ENCODE data around the gene LGR6. TPM values are rescaled to one million over a fixed set of nuclear protein-coding genes. Genes with fewer than 3 reads are reported as not detected.
A peak's percentile ranks its signal among the peaks of the same experiment; 100 is the strongest.

LGR6 gene
- total RNA-seq, 1 experiment from 2014 or later: 0.08 TPM

DNA sequence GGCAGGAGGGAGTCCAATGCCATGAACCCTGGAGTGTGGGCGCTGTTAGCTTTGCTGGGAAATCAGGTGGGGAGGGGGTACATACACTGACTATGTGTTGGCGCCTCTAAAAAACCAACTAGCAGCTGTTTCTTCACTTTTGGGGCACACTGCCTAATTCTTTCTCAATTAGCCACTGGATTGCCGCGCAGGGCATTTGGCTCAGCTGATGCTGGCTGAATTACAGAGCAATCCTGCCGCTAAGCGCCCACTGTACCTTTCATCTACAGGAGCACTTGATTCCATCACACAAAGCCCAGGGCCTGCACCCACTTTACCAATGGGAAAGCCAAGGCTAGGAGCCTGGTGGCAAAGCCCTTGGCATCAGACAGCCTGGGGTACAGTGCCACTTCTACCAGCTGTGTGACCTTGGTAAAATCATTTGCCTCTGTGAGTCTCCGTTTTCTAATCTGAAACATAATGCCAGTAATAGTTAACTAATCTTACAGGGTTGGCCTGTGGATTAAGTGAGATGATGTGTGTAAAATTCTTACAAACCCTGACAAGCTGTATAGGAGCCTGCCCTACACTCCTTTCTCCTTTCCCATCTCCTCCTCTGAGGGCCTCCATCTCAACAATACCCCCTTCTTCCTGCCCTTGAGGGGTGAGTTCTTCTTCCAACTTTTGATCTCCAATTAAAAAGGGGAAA lies 89.1 kb downstream of the LGR6 start:
- ATAC-seq (no peak; the same call in 1 of the 2 replicates), DNase-seq (ENCODE audit: low read depth, low spot score) (no peak)
- in situ Hi-C loops (cut with HindIII; ENCODE audit: low pct_unique_long_range_greater_than_20kb, low sequenced_read_pairs) (no loop called here), intact Hi-C loops (cut with micrococcal nuclease; ENCODE audit: unreplicated experiment) (no loop called here)
- CTCF ChIA-PET: no interaction called here
- POLR2A ChIA-PET: no interaction called here
- Histone ChIP-seq H3K36me3 (ENCODE audit: control insufficient read depth, insufficient read depth, low read length) (no peaks in the 10 kb centered on the region), H3K4me3 (ENCODE audit: low read depth in 2 of 2, low read length in 2 of 2) (no peak overlapping the region), H3K4me1 (ENCODE audit: control insufficient read depth, insufficient read depth, low read length) (no peaks in the 10 kb centered on the region; the same call in 1 of the 2 replicates), H3K9me3 (ENCODE audit: control insufficient read depth, insufficient read depth, low read depth, low read length) (no peaks in the 10 kb centered on the region), H3K27ac (ENCODE audit: low read length) (no peak overlapping the region), H3K27me3 (ENCODE audit: control insufficient read depth, insufficient read depth, low read length) (peaks cover 9% of the 10 kb centered on the region)
- TF ChIP-seq POLR2AphosphoS5 (IDR thresholded peaks at IDR 0.05; ENCODE audit: low read depth, low read length): no peak
- no peak for TF ChIP-seq REST (IDR thresholded peaks at IDR 0.05; ENCODE audit: insufficient read depth in 1 of 2, low read depth in 2 of 2, low read length in 1 of 2)
- no TSS peak for BruUV-seq (replicated peaks)

GRCh38 chr1:202283379-202283844 lies 89.8 kb downstream of the LGR6 start:
- BruUV-seq (replicated peaks): no TSS peak
- H3K4me1 ChIP-seq (ENCODE audit: control insufficient read depth, insufficient read depth, low read length): no peaks in the 10 kb centered on the region; the same call in 1 of the 2 replicates
- CTCF ChIA-PET: no interaction called here

More at GRCh38 chr1:202283379-202283844, 89.8 kb downstream of the LGR6 start:
- POLR2A ChIA-PET: no interaction called here
- peaks cover 9% of the 10 kb centered on the region for H3K27me3 ChIP-seq (ENCODE audit: control insufficient read depth, insufficient read depth, low read length)
- H3K36me3 ChIP-seq (ENCODE audit: control insufficient read depth, insufficient read depth, low read length): no peaks in the 10 kb centered on the region
- in situ Hi-C loops (cut with HindIII; ENCODE audit: low pct_unique_long_range_greater_than_20kb, low sequenced_read_pairs) (no loop called here), intact Hi-C loops (cut with micrococcal nuclease; ENCODE audit: unreplicated experiment) (no loop called here)
- no peaks in the 10 kb centered on the region for H3K9me3 ChIP-seq (ENCODE audit: control insufficient read depth, insufficient read depth, low read depth, low read length)
- no peak for DNase-seq (ENCODE audit: low read depth, low spot score)
- no peak overlapping the region for H3K27ac ChIP-seq (ENCODE audit: low read length)
- H3K4me3 ChIP-seq (ENCODE audit: low read depth in 2 of 2, low read length in 2 of 2): no peak overlapping the region
- TF ChIP-seq TCF7L2 (IDR thresholded peaks at IDR 0.05; ENCODE audit: low read depth, low read length): peak; percentile 61; the same call in 1 of the 2 replicates
- no peak for TF ChIP-seq CTCF (IDR thresholded peaks at IDR 0.05)
- ATAC-seq: peak; percentile 57

Measured in Panc1 (cell line).